WERI-Rb-1 (cell line): ENCODE measurements around the gene CFAP97.

Source experiments
- DNase-seq: peaks from one replicate; pipeline ENCODE4 v3.0.0-alpha.2; 2020
- H3K27ac ChIP-seq: fragments of 250-450 bp; sonication (Bioruptor Pico); 2 replicates; pipeline ENCODE4 v1.5.1; 2020; ENCODE audit warnings: mild to moderate bottlenecking, moderate library complexity
- H3K27me3 ChIP-seq: fragments of 250-450 bp; sonication (Bioruptor Pico); 2 replicates; pipeline ENCODE4 v1.5.1; 2021; ENCODE audit warnings: mild to moderate bottlenecking, low read depth, moderate library complexity; ENCODE audit not compliant: insufficient read depth, severe bottlenecking
- H3K36me3 ChIP-seq: fragments of 250-450 bp; sonication (Bioruptor Pico); 2 replicates; pipeline ENCODE4 v1.5.1; 2020; ENCODE audit warnings: mild to moderate bottlenecking, moderate library complexity
- H3K4me3 ChIP-seq: 2 replicates; pipeline ENCODE4 v1.5.1; 2011; ENCODE audit warnings: low read depth, mild to moderate bottlenecking, control low read depth, low read length
- H3K9me3 ChIP-seq: fragments of 250-450 bp; sonication (Bioruptor Pico); 2 replicates; pipeline ENCODE4 v1.5.1; 2021; ENCODE audit warnings: mild to moderate bottlenecking, moderate library complexity; ENCODE audit not compliant: severe bottlenecking
- CTCF ChIP-seq: IDR thresholded peaks from 2 replicates; pipeline ENCODE4 v1.5.1; 2011; ENCODE audit warnings: low read depth, mild to moderate bottlenecking, control low read depth, inconsistent platforms, low read length

The CFAP97 gene

GRCh38 chr4:185128272-185129119 is 75.3 kb downstream of the CFAP97 start:
- no peak for TF ChIP-seq CTCF
- Histone ChIP-seq H3K4me3 (no peak overlapping the region), H3K27ac (no peak overlapping the region), H3K36me3 (no peaks in the 10 kb centered on the region), H3K9me3 (peaks cover 8% of the 10 kb centered on the region), H3K27me3 (no peaks in the 10 kb centered on the region)
- no peak for DNase-seq

- H3K4me3 ChIP-seq: peak overlapping the region; percentile 43
Observed at GRCh38 chr4:185127021-185127925, 76.5 kb downstream of the CFAP97 start.

GRCh38 chr4:185124006-185124405 is 79.8 kb downstream of the CFAP97 start:
- no peak for TF ChIP-seq CTCF
- no peak for DNase-seq
- H3K9me3 ChIP-seq: peaks cover 7% of the 10 kb centered on the region
- H3K4me3 ChIP-seq: no peak overlapping the region
- H3K27me3 ChIP-seq: no peaks in the 10 kb centered on the region
- H3K27ac ChIP-seq: no peak overlapping the region
- H3K36me3 ChIP-seq: no peaks in the 10 kb centered on the region

More at GRCh38 chr4:185127021-185127925, 76.5 kb downstream of the CFAP97 start:
- Histone ChIP-seq H3K27ac (no peak overlapping the region), H3K36me3 (no peaks in the 10 kb centered on the region), H3K9me3 (peaks cover 8% of the 10 kb centered on the region), H3K27me3 (no peaks in the 10 kb centered on the region)
- TF ChIP-seq CTCF: no peak
- peak; percentile 26 for DNase-seq

- Histone ChIP-seq H3K27me3 (no peaks in the 10 kb centered on the region), H3K36me3 (no peaks in the 10 kb centered on the region), H3K27ac (no peak overlapping the region), H3K4me3 (no peak overlapping the region), H3K9me3 (no peaks in the 10 kb centered on the region)
- TF ChIP-seq CTCF: no peak
- no peak for DNase-seq
Observed at GRCh38 chr4:185122681-185123345, 81.0 kb downstream of the CFAP97 start.

GRCh38 chr4:185120631-185120946 is 83.2 kb downstream of the CFAP97 start:
- H3K27ac ChIP-seq: no peak overlapping the region
- H3K4me3 ChIP-seq: no peak overlapping the region
- H3K9me3 ChIP-seq: no peaks in the 10 kb centered on the region
- H3K36me3 ChIP-seq: no peaks in the 10 kb centered on the region
- no peak for DNase-seq
- H3K27me3 ChIP-seq: no peaks in the 10 kb centered on the region
- no peak for TF ChIP-seq CTCF
